GM18858 (cell line): ENCODE data around the gene TNNT2.

Experiments
- ATAC-seq: cut with Tn5 transposase; IDR thresholded peaks from one replicate; pipeline ENCODE4 v1.9.1; 2021; ENCODE audit not compliant: unreplicated experiment

TNNT2 gene

DNA sequence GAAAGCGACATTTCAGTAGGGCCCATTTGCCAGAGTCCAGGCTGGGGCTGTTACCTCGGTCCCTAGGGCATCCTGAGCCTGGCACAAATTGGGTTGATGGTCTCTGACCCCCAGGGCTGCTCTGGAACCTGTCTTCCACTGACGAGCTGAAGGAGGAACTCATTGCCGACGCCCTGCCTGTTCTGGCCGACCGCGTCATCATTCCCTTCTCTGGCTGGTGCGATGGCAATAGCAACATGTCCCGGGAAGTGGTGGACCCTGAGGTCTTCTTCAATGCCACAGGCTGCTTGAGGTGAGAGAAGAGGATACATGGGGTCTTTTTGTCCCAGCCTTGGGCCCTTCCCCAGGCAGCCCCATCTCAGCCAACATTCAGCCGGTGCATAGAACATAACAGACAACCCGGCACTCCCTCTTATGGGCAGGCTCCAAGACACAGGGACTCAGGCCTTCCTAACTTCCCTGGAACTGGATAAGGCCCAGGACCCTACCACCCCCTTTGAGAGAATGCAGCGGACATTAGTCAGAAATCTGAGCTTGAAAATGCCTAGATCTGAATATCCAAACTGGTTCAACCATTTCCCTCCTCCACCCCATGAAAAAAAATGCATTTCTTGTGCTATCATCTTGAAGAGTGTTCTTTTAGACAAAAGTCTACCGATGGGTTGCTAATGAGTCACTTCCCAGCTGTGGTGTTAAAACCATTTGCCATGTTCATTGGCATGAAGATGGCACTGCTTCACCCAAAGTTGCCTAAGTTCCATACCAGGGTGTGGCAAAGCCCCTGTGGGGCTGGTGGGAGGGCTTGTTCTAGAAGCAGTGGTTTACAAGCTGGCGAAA, 58.8 kb downstream of the TNNT2 start:
- ATAC-seq: no peak

DNA sequence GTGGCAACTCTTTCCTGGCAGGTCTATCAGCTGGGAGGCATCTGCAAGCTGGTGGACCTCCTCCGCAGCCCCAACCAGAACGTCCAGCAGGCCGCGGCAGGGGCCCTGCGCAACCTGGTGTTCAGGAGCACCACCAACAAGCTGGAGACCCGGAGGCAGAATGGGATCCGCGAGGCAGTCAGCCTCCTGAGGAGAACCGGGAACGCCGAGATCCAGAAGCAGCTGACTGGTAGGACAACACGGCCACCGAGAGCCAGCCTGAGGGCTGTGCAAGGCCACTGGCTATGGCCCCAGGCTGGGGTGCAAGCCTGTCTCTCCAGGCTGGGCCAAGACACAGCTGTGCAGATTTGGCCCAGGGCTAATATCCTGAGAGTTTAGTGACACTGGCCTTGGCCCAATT, 59.9 kb downstream of the TNNT2 start:
- no peak for ATAC-seq

DNA sequence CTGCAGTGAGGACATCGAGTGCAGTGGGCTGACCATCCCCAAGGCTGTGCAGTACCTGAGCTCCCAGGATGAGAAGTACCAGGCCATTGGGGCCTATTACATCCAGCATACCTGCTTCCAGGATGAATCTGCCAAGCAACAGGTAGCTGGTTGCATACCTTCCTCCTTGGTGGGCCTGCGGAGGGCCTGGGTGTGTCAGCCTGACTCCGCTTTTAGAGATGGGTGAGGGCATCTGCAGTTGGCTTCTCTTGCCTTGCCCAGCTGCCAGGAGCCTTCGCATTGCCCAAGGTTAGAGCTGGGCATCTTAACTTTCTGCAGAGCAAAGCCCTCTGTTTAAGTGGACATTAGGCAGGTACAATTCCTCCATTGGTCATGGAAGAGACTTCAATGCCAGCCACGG, 60.9 kb downstream of the TNNT2 start:
- ATAC-seq: no peak

DNA sequence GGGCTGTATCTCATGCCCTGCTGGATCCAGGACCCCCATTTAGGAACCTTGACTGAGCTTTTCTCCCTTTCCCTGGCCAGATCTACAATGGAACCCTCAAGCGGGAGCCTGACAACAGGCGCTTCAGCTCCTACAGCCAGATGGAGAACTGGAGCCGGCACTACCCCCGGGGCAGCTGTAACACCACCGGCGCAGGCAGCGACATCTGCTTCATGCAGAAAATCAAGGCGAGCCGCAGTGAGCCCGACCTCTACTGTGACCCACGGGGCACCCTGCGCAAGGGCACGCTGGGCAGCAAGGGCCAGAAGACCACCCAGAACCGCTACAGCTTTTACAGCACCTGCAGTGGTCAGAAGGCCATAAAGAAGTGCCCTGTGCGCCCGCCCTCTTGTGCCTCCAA, 64.4 kb downstream of the TNNT2 start:
- ATAC-seq: no peak

DNA sequence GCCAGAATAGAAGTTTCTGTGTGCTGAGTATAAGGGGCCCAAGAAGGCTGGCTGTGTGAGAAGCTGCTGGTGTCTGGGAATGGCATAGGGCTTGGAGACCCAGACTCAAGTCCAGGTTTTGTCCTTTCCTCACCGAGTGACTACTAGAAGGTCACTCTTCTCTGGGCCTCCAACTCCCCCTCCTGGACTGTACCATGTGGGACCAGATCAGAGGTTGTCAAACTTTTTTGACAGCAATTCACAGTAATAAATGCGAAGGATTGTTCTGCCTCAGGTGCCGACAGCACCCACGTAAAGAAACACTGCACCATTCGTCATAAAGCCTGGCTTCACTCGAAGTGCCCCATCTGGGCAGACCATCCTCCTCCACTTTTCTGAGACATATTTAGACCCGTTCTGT, 65.2 kb downstream of the TNNT2 start:
- no peak for ATAC-seq

DNA sequence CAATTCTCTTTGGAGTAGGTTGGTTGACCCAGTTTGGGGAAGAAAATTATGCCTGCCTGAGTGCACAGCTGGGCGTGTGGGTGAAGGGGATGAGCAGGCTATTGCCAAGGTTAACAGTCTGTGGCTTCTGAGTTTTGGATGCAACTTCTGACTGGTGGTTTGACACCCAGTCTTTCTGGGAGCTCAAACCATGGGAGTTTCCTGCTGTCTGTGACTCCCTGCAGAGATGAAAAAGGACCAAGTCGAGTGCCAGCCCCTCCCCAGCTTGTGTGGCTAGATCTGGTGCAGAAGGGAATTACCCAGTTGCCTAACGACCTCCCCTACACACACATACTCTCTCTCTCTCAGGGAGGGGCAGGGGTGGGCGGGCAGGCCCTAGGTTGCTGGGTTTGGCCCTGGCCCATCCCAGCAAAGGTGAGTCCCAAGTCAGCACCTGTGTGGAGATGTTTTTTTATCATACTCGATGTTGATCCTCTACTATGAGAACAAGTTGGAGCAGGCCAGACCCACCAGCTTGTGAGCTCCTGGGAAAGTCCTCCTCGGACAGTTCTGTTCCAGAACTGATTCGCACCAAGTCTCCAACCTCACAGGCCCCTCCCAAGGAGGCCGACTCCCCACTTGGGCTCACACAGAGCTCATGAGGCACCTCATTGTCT, 66.0 kb downstream of the TNNT2 start:
- ATAC-seq: no peak

DNA sequence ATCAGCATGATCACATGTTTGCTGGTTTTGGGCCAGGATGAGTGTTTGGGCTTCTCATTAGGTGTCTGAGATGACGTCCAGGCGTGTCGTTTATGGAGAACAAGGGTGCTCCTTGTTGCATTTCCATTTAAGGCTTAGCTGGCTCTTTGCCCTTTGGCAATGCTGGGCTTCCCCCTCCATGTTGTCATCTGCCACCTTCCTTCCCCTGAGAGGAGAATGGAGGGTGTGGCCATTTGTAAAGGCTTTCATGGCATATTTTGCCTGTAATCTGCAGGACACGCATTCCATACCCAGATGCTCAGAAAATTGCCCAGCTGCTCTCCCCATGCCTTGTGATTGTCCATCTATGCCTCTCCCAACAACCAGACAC, 66.5 kb downstream of the TNNT2 start:
- no peak for ATAC-seq

DNA sequence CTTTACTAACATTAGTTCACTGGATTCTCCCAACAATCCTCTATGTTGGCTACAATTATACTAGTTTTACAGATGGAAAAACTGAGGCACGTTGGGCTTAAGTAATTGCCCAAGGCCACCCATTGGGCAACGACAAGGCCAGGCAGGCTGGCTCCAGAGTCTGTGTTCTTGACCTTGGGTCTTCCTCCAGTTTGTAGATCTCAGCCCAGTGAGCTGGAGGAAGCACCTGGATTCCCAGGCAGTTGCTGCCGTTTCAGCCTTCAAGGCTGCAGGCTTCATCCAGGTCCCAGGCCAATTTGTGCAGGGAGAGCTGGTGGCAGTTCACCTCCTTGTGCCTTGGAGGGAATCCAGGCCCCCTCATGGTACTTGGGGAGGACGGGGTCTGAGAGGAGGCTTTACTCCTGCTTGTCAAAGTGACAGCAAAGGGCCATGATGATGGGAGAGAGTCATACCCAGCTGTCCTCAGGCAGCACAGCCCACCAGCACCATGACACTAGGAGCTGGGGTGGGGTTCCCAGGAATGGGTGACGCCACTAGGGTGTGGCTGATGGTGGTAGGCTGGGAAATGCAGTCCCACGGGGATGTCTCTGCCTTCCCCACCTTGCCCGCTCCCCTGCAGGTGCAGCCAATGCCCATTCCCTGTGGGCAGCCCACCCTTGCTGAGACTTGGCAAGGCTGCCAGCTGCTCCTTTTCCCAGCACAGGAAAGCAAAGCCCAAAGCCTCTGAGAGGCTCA, 67.1 kb downstream of the TNNT2 start:
- no peak for ATAC-seq

DNA sequence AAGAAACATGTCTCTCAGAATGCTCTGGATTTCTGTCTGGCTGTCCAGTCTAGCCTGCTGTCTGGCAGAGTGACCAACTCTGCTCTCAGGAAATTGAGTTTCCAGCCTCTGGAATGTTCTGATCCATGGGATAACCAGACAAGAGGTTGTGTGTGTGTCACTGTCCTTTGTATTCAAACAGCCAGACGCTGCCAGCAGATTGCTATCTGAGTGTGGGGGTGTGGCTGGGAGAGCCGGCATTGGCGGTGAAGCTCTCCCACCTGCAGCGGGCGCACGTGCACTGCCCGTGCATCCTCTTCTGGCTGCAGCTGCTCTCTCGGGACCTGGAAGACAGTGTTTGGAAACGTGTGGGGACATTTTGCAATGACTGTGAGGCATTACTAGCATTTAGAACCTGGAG, 68.1 kb downstream of the TNNT2 start:
- no peak for ATAC-seq
